ENCODE results near the gene FHOD3.

DNA sequence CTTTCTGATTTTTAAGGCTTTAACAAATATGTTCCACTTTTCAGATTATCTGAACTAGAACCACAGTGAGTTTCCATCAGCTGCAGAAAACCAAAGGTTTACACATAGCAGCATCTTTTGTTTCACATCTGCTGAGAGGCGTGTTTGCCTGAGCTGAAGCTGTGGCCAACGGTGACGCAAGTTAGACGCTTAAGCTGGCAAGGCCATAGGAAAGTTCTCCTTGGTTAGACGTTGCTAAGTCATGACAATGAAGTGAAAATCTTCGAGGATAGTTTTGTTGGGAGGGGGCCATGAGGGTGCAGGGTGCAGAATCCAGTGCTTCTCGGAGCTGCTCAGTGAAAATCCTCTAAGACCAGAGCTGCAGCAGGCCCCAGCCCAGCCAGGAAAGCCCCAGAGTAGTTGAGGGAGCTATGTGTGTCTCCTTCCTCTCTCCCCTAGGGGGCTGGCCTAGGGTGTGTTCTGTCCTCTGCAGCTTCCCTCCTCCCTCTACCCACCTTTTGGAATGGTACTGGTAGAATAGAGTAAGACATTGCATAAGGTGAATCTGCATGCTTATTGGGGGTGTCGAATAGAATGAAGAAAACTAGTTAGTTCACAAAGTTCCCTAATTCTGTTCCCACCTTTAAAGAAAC lies 105.4 kb downstream of the FHOD3 start:
- TF ChIP-seq, protein P1, sequence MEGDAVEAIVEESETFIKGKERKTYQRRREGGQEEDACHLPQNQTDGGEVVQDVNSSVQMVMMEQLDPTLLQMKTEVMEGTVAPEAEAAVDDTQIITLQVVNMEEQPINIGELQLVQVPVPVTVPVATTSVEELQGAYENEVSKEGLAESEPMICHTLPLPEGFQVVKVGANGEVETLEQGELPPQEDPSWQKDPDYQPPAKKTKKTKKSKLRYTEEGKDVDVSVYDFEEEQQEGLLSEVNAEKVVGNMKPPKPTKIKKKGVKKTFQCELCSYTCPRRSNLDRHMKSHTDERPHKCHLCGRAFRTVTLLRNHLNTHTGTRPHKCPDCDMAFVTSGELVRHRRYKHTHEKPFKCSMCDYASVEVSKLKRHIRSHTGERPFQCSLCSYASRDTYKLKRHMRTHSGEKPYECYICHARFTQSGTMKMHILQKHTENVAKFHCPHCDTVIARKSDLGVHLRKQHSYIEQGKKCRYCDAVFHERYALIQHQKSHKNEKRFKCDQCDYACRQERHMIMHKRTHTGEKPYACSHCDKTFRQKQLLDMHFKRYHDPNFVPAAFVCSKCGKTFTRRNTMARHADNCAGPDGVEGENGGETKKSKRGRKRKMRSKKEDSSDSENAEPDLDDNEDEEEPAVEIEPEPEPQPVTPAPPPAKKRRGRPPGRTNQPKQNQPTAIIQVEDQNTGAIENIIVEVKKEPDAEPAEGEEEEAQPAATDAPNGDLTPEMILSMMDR (CRISPR knock-in tag; IDR thresholded peaks at IDR 0.05): no peak
- TF ChIP-seq EZH2 (conservative IDR thresholded peaks at IDR 0.05; ENCODE audit: low read depth, low read length) (no peak), TSC22D2 (CRISPR knock-in tag; IDR thresholded peaks at IDR 0.05; ENCODE audit: borderline replicate concordance) (no peak), RAD51 (IDR thresholded peaks at IDR 0.05; ENCODE audit: borderline replicate concordance) (no peak), NFKB2 (CRISPR knock-in tag; IDR thresholded peaks at IDR 0.05; ENCODE audit: borderline replicate concordance) (no peak), HMG20A (CRISPR knock-in tag; IDR thresholded peaks at IDR 0.05; ENCODE audit: borderline replicate concordance) (no peak)

Measured in HepG2 (cell line).